Left kidney (tissue), 2 donors: ENCODE data around the gene TBRG1. TPM values are rescaled to one million over a fixed set of nuclear protein-coding genes. Genes with fewer than 3 reads are reported as not detected.

ENCODE experiments used
- DNase-seq: peaks from one replicate; pipeline ENCODE4 v3.0.0-alpha.2; 2013
- polyA plus RNA-seq: library from polyadenylated mRNA; unstranded; fragments of 120-200 nt; gene quantifications from one replicate; pipeline ENCODE4 v1.2.1, GENCODE V29; 2013; ENCODE audit not compliant: insufficient read length

Gene TBRG1
- polyA plus RNA-seq, 1 donor = 38.8 TPM

- no peak for DNase-seq
Measured at GRCh38 chr11:124658986-124659385, 36.3 kb downstream of the TBRG1 start.

- DNase-seq = no peak
Measured at GRCh38 chr11:124661553-124661952, 38.9 kb downstream of the TBRG1 start.

GRCh38 chr11:124662106-124662505 is 39.4 kb downstream of the TBRG1 start:
- no peak for DNase-seq

GRCh38 chr11:124663861-124664260 is 41.2 kb downstream of the TBRG1 start:
- DNase-seq = no peak

- DNase-seq = no peak
Measured at GRCh38 chr11:124667601-124668000, 44.9 kb downstream of the TBRG1 start.

- DNase-seq = peak; percentile 38
Measured at GRCh38 chr11:124669193-124669592, 46.5 kb downstream of the TBRG1 start.

GRCh38 chr11:124670732-124671131 is 48.1 kb downstream of the TBRG1 start:
- no peak for DNase-seq

- no peak for DNase-seq
Measured at GRCh38 chr11:124672536-124673215, 50.0 kb downstream of the TBRG1 start.

GRCh38 chr11:124673333-124674167 is 50.9 kb downstream of the TBRG1 start, which contains the start of the genes SIAE and SPA17:
TSS of gene SIAE (minus strand) at chr11:124673739. CDS start at chr11:124673708, 31 bp downstream.
TSS of gene SPA17 (plus strand) at chr11:124673904. CDS start at chr11:124675265, 1,361 bp downstream.
- peak; percentile 95 for DNase-seq

GRCh38 chr11:124674168-124674517 is 51.5 kb downstream of the TBRG1 start:
- DNase-seq = no peak

- no peak for DNase-seq
Measured at GRCh38 chr11:124674571-124674970, 51.9 kb downstream of the TBRG1 start.

- DNase-seq = no peak
Measured at GRCh38 chr11:124676386-124676785, 53.7 kb downstream of the TBRG1 start.

GRCh38 chr11:124678416-124678815 is 55.8 kb downstream of the TBRG1 start:
- no peak for DNase-seq

- DNase-seq = no peak
Measured at GRCh38 chr11:124681421-124681820, 58.8 kb downstream of the TBRG1 start.

GRCh38 chr11:124682443-124682842 is 59.8 kb downstream of the TBRG1 start:
- DNase-seq = no peak

Other genes with a start within 250 kb of the TBRG1 start
- gene OR8B2, start 238.4 kb upstream of the TBRG1 start, polyA plus RNA-seq = not detected
- not detected for gene OR8B3, start 223.8 kb upstream of the TBRG1 start, polyA plus RNA-seq
- gene OR8B4, start 198.0 kb upstream of the TBRG1 start, polyA plus RNA-seq = not detected
- not detected for gene OR8B8, start 177.2 kb upstream of the TBRG1 start, polyA plus RNA-seq
- gene OR8B12, start 79.2 kb upstream of the TBRG1 start, polyA plus RNA-seq = not detected
- gene OR8A1, start 52.9 kb upstream of the TBRG1 start, polyA plus RNA-seq = 0.05 TPM
- gene PANX3, start 11.4 kb upstream of the TBRG1 start, polyA plus RNA-seq = not detected
- gene SIAE, start 50.9 kb downstream of the TBRG1 start, polyA plus RNA-seq = 31.5 TPM
- gene SPA17, start 51.0 kb downstream of the TBRG1 start, polyA plus RNA-seq = 25.3 TPM
- 13.6 TPM for gene NRGN, start 117.1 kb downstream of the TBRG1 start, polyA plus RNA-seq
- 8.5 TPM for gene VSIG2, start 129.4 kb downstream of the TBRG1 start, polyA plus RNA-seq
- 55.2 TPM for gene ESAM, start 139.4 kb downstream of the TBRG1 start, polyA plus RNA-seq
- gene MSANTD2, start 177.5 kb downstream of the TBRG1 start, polyA plus RNA-seq = 49.5 TPM
- 27.8 TPM for gene ROBO3, start 242.6 kb downstream of the TBRG1 start, polyA plus RNA-seq